Parathyroid adenoma (tissue), 2 donors: ENCODE results near the gene RRP8.
A peak's percentile ranks its signal among the peaks of the same experiment; 100 is the strongest.

ENCODE experiments used
- H2AFZ ChIP-seq: fragments of 300-600 bp; sonication (generic); one replicate; pipeline ENCODE4 v1.7.0; 2017; ENCODE audit warnings: antibody characterized with exemption, mild to moderate bottlenecking
- H3K27ac ChIP-seq: fragments of 300-600 bp; sonication (generic); one replicate; pipeline ENCODE4 v1.7.0; 2017
- H3K27me3 ChIP-seq: fragments of 300-600 bp; sonication (generic); one replicate; pipeline ENCODE4 v1.7.0; 2017; ENCODE audit warnings: low read length; ENCODE audit not compliant: control insufficient read depth, insufficient read depth
- H3K36me3 ChIP-seq: fragments of 300-600 bp; sonication (generic); one replicate; pipeline ENCODE4 v1.7.0; 2017; ENCODE audit warnings: low read length; ENCODE audit not compliant: control insufficient read depth, insufficient read depth
- H3K4me1 ChIP-seq: fragments of 300-600 bp; sonication (generic); one replicate; pipeline ENCODE4 v1.7.0; 2017; ENCODE audit warnings: control low read depth
- H3K4me2 ChIP-seq: fragments of 300-600 bp; sonication (generic); one replicate; pipeline ENCODE4 v1.7.0; 2017; ENCODE audit warnings: low read length
- H3K4me3 ChIP-seq: fragments of 300-600 bp; sonication (generic); one replicate; pipeline ENCODE4 v1.7.0; 2017; ENCODE audit warnings: low read depth, low read length
- H3K79me2 ChIP-seq: fragments of 300-600 bp; sonication (generic); one replicate; pipeline ENCODE4 v1.7.0; 2017; ENCODE audit warnings: control low read depth
- H3K9ac ChIP-seq: fragments of 300-600 bp; sonication (generic); one replicate; pipeline ENCODE4 v1.7.0; 2017; ENCODE audit warnings: mild to moderate bottlenecking
- H3K9me3 ChIP-seq: fragments of 300-600 bp; sonication (generic); one replicate; pipeline ENCODE4 v1.7.0; 2017; ENCODE audit warnings: low read length; ENCODE audit not compliant: control insufficient read depth
- CTCF ChIP-seq: fragments of 300-600 bp; sonication (generic); IDR thresholded peaks from one replicate; pipeline ENCODE4 v1.7.0; 2017; ENCODE audit warnings: antibody characterized with exemption, mild to moderate bottlenecking
- donor health status: primary hyperparathyroidism.

Gene RRP8

DNA sequence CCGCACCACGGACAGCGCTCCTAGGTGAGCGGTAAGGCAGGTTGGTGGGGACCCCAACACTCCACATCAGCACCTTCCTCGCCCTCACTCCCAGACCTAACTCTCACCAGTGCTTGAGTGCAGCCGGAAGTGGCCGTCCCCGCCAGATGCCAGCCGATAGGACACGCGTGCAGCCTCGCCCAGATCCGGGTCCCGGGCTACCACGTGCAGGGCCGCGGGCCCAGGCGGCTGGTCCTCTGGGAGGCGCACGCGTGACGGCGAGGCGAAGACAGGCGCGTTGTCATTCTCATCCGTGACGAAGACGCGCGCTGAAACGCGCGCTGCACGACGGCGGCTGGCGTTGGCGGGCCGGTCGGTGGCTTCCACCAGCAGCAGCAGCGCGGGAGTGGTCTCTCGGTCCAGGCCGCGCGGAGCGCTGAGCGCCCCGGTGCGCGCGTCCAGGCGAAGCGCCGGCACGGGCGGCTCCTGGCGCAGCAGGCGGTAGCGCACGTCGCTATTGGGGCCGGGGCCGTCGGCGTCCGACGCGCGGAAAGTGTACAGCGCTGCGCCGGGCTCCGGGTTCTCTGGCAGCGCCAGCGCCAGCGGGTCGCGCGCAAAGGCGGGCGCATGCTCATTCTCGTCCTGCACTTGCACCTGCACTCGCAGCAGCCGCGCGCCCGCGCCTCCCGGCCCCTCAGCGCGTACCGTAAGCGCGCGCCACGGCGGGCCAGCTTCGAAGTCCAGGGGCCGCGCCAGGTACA is 26.6 kb upstream of the RRP8 start:
- Histone ChIP-seq H3K27ac (no peak overlapping the region), H3K27me3 (no peaks in the 10 kb centered on the region), H3K79me2 (no peaks in the 10 kb centered on the region), H3K4me1 (no peaks in the 10 kb centered on the region), H3K36me3 (no peaks in the 10 kb centered on the region), H2AFZ (peak overlapping the region; percentile 56), H3K9me3 (no peaks in the 10 kb centered on the region), H3K4me2 (no peak overlapping the region), H3K4me3 (no peak overlapping the region), H3K9ac (no peak overlapping the region)
- TF ChIP-seq CTCF = no peak

- H3K4me3 ChIP-seq = no peak overlapping the region
- H3K79me2 ChIP-seq = no peaks in the 10 kb centered on the region
- H3K4me2 ChIP-seq = no peak overlapping the region
- no peak overlapping the region for H3K9ac ChIP-seq
- H3K27ac ChIP-seq = no peak overlapping the region
- TF ChIP-seq CTCF = no peak
- no peak overlapping the region for H2AFZ ChIP-seq
- H3K9me3 ChIP-seq = no peaks in the 10 kb centered on the region
- no peaks in the 10 kb centered on the region for H3K4me1 ChIP-seq
- no peaks in the 10 kb centered on the region for H3K36me3 ChIP-seq
- H3K27me3 ChIP-seq = no peaks in the 10 kb centered on the region
Observed at GRCh38 chr11:6629573-6629891, 26.1 kb upstream of the RRP8 start.

- Histone ChIP-seq H3K9ac (no peak overlapping the region), H3K79me2 (no peaks in the 10 kb centered on the region), H3K4me1 (no peaks in the 10 kb centered on the region), H3K4me2 (no peak overlapping the region), H3K36me3 (no peaks in the 10 kb centered on the region), H3K4me3 (no peak overlapping the region), H3K9me3 (no peaks in the 10 kb centered on the region), H3K27ac (no peak overlapping the region), H2AFZ (no peak overlapping the region), H3K27me3 (no peaks in the 10 kb centered on the region)
- TF ChIP-seq CTCF = no peak
Observed at GRCh38 chr11:6628526-6628925, 25.1 kb upstream of the RRP8 start.

DNA sequence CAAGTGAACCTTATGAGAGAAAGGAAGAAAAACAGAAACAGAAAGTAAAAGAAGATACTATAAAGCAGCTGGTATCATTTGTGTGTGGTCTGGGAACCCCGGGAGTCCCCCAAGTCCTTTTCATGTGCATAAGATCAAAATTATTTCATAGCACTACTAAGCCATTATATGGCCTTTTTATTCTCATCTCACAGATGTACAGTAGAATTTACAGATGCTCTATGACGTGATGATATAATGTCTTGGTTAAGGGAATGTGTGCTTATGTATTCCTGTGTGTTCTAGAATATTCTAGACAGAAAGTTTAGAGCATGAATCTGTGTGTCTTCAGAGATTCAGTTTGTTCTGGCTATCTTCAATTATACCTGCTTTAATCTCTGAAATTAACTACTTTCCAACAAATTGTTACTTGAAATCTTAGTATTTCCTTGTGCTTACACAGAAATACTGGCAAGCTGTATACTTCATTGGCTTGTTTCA is 24.4 kb upstream of the RRP8 start:
- no peak for TF ChIP-seq CTCF
- H3K27me3 ChIP-seq = no peaks in the 10 kb centered on the region
- H2AFZ ChIP-seq = no peak overlapping the region
- no peak overlapping the region for H3K4me2 ChIP-seq
- no peak overlapping the region for H3K9ac ChIP-seq
- no peaks in the 10 kb centered on the region for H3K36me3 ChIP-seq
- no peaks in the 10 kb centered on the region for H3K4me1 ChIP-seq
- no peak overlapping the region for H3K4me3 ChIP-seq
- no peaks in the 10 kb centered on the region for H3K79me2 ChIP-seq
- H3K27ac ChIP-seq = no peak overlapping the region
- no peaks in the 10 kb centered on the region for H3K9me3 ChIP-seq
